ENCODE data around the gene GSTO1.
A peak's percentile ranks its signal among the peaks of the same experiment; 100 is the strongest.

Gene GSTO1

GRCh38 chr10:104274762-104275721 is 20.4 kb downstream of the GSTO1 start:
- DNase-seq (ENCODE audit: low read depth, low spot score) = peak; percentile 67

GRCh38 chr10:104276192-104276591 is 21.5 kb downstream of the GSTO1 start:
- DNase-seq (ENCODE audit: low read depth, low spot score) = no peak

DNA sequence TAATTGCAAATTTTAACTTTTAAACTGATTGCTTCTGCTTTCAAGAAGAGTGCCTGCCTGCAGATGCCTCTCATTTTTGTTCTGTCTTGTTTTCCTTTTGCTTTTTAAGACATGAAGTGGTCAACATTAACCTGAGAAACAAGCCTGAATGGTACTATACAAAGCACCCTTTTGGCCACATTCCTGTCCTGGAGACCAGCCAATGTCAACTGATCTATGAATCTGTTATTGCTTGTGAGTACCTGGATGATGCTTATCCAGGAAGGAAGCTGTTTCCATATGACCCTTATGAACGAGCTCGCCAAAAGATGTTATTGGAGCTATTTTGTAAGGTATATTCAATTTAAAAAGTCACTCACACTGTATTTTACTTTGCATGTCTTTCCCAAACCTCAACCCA is 23.1 kb downstream of the GSTO1 start:
- no peak for DNase-seq (ENCODE audit: low read depth, low spot score)

DNA sequence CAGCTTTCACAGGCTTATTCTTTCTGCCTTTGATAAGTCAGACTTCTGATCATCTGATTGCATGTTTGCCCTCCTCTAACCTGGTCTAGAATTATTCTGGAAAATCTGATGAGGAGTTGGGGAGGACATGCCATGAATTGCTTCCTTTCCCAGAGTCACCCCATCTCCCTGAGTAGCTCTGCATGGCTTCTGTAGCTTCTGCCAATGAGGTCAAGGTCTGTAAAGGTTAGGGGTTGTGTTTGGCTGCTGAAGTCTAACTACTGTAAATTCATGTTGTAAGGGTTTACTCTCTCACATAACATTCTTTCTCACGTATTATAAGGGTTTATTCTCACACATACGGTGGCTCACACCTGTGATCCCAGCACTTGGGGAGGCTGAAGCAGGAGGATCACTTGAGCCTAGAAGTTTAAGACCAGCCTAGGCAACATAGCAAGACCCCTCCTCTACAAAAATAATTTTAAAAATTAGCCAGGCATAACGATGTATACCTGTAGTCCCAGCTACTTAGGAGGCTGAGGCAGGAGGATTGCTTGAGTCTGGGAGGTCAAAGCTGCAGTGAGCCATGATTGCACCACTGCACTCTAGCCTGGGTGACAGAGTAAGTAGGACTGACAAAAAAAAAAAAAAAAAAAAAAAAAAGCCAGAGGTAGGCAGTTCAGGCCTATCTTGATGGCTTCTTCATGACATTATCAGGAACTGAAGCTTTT is 25.0 kb downstream of the GSTO1 start:
- no peak for DNase-seq (ENCODE audit: low read depth, low spot score)

DNA sequence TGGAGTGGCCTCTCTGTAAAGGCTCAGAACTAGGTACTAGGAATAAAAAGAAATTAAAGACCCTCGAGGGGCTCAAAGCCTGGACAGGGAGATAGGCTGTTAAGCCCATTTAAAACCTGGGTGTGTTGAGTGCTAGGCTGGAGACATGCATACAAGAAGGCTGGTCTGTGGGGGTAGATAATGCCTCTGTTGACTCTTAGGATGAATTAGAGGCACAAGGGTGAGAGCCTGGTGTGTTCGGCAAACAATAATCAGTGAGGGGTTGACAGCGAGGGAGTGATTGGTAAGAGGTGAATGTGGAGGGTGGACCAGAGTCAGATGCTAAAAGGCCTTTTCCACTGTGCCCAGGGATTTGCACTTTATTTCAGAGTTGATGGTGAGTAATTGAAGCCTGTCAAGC is 27.0 kb downstream of the GSTO1 start:
- no peak for DNase-seq (ENCODE audit: low read depth, low spot score)

GRCh38 chr10:104284846-104285245 is 30.2 kb downstream of the GSTO1 start:
- no peak for DNase-seq (ENCODE audit: low read depth, low spot score)

- no peak for DNase-seq (ENCODE audit: low read depth, low spot score)
Measured at GRCh38 chr10:104286939-104287338, 32.2 kb downstream of the GSTO1 start.

- no peak for DNase-seq (ENCODE audit: low read depth, low spot score)
Measured at GRCh38 chr10:104288355-104288754, 33.7 kb downstream of the GSTO1 start.

GRCh38 chr10:104291439-104291951 is 36.8 kb downstream of the GSTO1 start:
- peak; percentile 94 for DNase-seq (ENCODE audit: low read depth, low spot score)

DNA sequence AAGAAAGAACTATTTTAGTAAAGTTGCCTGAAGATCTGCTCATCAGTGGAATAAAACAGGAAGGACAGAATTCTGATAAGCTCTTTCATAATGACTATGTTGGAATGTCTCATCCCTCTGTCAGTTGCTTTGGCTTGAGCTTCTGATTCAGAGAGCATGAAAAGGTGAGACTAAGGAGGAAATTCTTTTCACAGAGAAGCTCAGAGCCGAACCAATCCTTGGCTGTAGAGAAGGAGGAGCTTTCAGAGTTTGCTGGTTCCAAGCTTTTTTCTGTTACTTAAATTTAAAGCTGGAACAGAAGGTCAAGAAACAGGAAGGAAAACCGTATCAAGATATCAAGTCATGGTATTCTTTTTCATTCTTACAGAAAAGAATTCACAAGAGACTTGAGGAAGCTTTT is 38.3 kb downstream of the GSTO1 start:
- no peak for DNase-seq (ENCODE audit: low read depth, low spot score)

DNA sequence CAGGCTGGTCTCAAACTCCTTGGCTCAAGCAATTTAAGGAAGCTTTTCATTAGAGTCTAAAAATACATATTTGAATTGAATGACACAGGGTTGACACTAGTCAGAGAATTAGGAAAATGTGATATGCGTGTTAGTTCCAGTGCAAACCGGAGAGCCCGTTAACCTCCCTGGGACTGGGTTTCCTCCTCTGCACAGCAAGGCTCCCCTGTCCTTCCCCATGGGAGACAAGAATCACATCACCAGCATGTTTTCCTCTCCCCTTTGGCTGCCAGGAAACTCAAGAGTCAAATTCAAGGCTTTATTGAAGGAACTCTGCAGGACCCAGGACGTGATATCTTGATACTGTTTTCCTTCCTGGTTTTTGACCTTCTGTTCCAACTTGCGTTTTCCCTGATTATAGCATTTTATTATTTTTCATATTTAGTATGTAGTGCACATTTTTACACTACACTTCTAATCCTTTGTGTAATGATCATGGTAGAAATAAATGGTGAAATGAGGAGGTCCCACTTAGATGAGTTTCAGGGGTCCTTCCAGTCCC is 39.2 kb downstream of the GSTO1 start:
- DNase-seq (ENCODE audit: low read depth, low spot score) = no peak

GRCh38 chr10:104296687-104297436 is 42.2 kb downstream of the GSTO1 start:
- no peak for DNase-seq (ENCODE audit: low read depth, low spot score)

- peak; percentile 57 for DNase-seq (ENCODE audit: low read depth, low spot score)
Measured at GRCh38 chr10:104297697-104298660, 43.3 kb downstream of the GSTO1 start.

DNA sequence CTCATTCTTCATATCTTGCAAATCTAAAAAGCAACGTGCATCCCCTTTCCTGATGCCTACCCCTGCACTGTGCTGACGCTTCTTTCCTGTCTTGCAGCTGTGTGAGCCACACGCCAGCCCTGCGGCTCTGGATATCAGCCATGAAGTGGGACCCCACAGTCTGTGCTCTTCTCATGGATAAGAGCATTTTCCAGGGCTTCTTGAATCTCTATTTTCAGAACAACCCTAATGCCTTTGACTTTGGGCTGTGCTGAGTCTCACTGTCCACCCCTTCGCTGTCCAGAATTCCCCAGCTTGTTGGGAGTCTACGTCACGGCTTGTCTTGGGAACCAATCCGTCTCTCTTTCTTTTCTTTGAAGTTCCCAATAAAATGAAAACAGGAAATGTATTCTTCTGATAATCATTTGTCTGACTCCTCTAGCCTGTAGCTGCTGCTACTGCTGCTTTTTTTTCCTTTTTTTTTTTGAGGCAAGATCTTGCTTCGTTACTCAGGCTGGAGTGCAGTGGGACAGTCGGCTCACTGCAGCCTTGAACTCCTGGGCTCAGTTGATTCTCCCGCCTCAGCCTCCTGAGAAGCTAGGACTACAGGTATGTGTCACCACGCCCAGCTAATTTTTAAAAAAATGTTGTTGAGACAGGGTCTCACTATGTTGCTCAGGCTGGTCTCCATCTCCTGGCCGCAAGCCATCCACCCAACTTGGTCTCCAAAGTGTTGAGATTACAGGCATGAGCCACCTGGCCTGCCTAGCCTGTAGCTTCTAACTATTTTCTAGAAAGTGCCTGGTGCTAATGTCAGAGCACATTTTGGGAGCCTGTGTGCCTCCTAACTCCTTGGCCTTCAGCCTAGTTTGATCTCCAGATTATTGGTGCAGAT is 44.6 kb downstream of the GSTO1 start:
- no peak for DNase-seq (ENCODE audit: low read depth, low spot score)

GRCh38 chr10:104300002-104300735 is 45.5 kb downstream of the GSTO1 start:
- peak; percentile 92 for DNase-seq (ENCODE audit: low read depth, low spot score)

DNA sequence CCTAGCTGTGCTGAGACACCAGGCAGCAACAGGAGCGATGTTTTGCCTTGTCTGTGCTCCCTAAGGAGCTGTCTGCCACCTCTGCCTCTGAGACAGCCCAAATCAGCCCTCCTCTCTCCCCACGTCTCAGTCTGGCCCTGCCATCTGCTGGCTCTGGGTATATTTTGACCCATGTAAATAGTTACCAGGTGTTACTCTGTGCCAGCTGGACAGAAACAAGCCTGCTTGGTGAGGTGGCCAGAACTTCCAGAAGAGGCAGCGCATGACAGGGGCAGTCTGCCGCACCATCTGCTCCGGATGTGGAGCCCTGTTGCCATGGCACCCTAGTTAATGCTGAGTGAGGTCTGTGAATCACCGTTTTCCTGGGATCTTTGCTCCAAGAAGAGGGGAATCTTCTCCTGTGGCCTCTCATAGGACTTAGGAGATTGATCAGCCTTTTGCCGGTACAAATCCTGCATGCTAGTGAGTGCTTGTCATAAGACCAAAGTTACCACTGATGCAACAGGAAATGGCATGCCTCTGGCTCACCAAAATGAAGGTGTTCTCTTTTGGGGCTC is 46.1 kb downstream of the GSTO1 start:
- peak; percentile 92 for DNase-seq (ENCODE audit: low read depth, low spot score)

DNA sequence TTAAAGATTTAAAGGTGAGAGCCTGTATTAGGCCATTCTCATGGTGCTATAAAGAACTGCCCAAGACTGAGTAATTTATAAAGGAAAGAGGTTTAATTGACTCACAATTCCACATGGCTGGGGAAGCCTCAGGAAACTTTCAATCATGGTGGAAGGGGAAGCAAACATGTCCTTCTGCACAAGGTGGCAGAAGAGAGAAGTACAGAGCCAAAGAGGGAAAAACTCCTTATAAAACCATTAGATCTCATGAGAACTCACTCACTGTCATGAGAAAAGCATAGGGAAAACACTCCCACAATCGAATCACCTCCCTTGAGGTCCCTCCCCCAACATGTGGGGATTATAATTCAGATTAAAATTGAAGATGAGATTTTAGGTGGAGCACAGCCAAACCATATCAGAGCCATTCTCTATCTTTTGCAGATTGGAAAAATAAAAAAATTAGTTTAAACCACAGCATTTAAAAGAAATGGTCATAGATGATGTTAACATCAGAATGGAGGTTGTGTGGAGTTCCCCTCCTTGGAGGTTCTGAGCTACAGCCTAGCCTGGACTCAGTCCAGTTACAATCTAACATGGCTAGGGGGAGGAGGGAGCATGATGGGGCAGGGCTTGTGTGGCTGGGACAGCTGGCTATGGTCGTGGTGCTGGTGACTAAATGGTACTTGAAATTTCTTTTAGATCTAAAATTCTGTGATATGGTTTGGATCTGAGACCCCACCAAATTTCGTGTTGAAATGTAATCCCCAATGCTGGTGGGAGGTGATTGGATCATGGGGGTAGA is 47.4 kb downstream of the GSTO1 start:
- DNase-seq (ENCODE audit: low read depth, low spot score) = no peak
